OCI-LY1 (cell line): Measurements from ENCODE around the gene LRRC25.

ENCODE experiments used
- H2AFZ ChIP-seq: fragments of 200-600 bp; sonication (generic), shearing (Covaris generic); 2 replicates; pipeline ENCODE4 v1.6.0; 2014; ENCODE audit warnings: antibody characterized with exemption, mild to moderate bottlenecking, low read length
- H3F3A ChIP-seq: fragments of 200-600 bp; sonication (generic), shearing (Covaris generic); 2 replicates; pipeline ENCODE4 v1.6.0; 2014; ENCODE audit warnings: mild to moderate bottlenecking, antibody characterized with exemption, low read length, moderate library complexity; ENCODE audit not compliant: insufficient read depth
- H3K27ac ChIP-seq: fragments of 200-600 bp; sonication (generic); 2 replicates; pipeline ENCODE4 v1.5.1; 2014; ENCODE audit warnings: low read length, mixed run types, mild to moderate bottlenecking, low read depth; ENCODE audit not compliant: poor library complexity, severe bottlenecking
- H3K27me3 ChIP-seq: fragments of 200-600 bp; sonication (generic); 2 replicates; pipeline ENCODE4 v1.6.0; 2014; ENCODE audit warnings: antibody characterized with exemption, mild to moderate bottlenecking, low read length, moderate library complexity; ENCODE audit not compliant: insufficient read depth
- H3K36me3 ChIP-seq: fragments of 200-600 bp; sonication (generic); 2 replicates; pipeline ENCODE4 v1.6.1; 2014; ENCODE audit warnings: mild to moderate bottlenecking, antibody characterized with exemption, low read length, moderate library complexity, mixed read lengths; ENCODE audit not compliant: insufficient read depth
- H3K4me1 ChIP-seq: fragments of 200-600 bp; sonication (generic); 2 replicates; pipeline ENCODE4 v1.5.1; 2014; ENCODE audit warnings: mild to moderate bottlenecking, low read length, moderate library complexity; ENCODE audit not compliant: insufficient read depth, severe bottlenecking
- H3K4me2 ChIP-seq: fragments of 200-600 bp; sonication (generic), shearing (Covaris generic); 2 replicates; pipeline ENCODE4 v1.6.1; 2014; ENCODE audit warnings: low read length
- H3K4me3 ChIP-seq: fragments of 200-600 bp; sonication (generic); 2 replicates; pipeline ENCODE4 v1.5.1; 2014; ENCODE audit warnings: low read length, low read depth, mild to moderate bottlenecking, mixed read lengths; ENCODE audit not compliant: poor library complexity, severe bottlenecking
- H3K79me2 ChIP-seq: fragments of 200-600 bp; shearing (Covaris generic); 2 replicates; pipeline ENCODE4 v1.6.1; 2016; ENCODE audit warnings: mixed run types, low read length, mixed read lengths; ENCODE audit not compliant: insufficient read depth
- H3K9ac ChIP-seq: fragments of 200-600 bp; sonication (generic), shearing (Covaris generic); 2 replicates; pipeline ENCODE4 v1.6.1; 2014; ENCODE audit warnings: mild to moderate bottlenecking, low read length, mixed read lengths
- H3K9me2 ChIP-seq: fragments of 200-600 bp; sonication (generic), shearing (Covaris generic); 2 replicates; pipeline ENCODE4 v1.6.1; 2014; ENCODE audit warnings: low read depth, mild to moderate bottlenecking, low read length, mixed read lengths
- H3K9me3 ChIP-seq: fragments of 200-600 bp; shearing (Covaris generic); 2 replicates; pipeline ENCODE4 v1.6.1; 2014; ENCODE audit warnings: low read length, mixed read lengths
- H4K20me1 ChIP-seq: fragments of 200-600 bp; sonication (generic), shearing (Covaris generic); 2 replicates; pipeline ENCODE4 v1.6.0; 2016; ENCODE audit warnings: mild to moderate bottlenecking, low read length; ENCODE audit not compliant: insufficient read depth
- CTCF ChIP-seq: fragments of 200-600 bp; sonication (generic), shearing (Covaris generic); IDR thresholded peaks from 2 replicates; pipeline ENCODE4 v1.5.1; 2017; ENCODE audit warnings: mild to moderate bottlenecking, antibody characterized with exemption, low read length, moderate library complexity, mixed read lengths
- EZH2 ChIP-seq: fragments of 200-600 bp; sonication (generic), shearing (Covaris generic); IDR thresholded peaks from 2 replicates; pipeline ENCODE4 v1.8.0; 2017; ENCODE audit warnings: borderline replicate concordance, mixed run types, mild to moderate bottlenecking, antibody characterized with exemption, low read length, moderate library complexity, mixed read lengths

The LRRC25 gene

GRCh38 chr19:18417250-18418028 lies 20.0 kb upstream of the LRRC25 start:
- Histone ChIP-seq H3K9me3 (no peaks in the 10 kb centered on the region), H3K4me2 (peak overlapping the region; percentile 30; the same call in 1 of the 2 replicates), H3K79me2 (no peaks in the 10 kb centered on the region), H2AFZ (no peak overlapping the region), H4K20me1 (no peaks in the 10 kb centered on the region), H3K27me3 (no peaks in the 10 kb centered on the region; the same call in 1 of the 2 replicates), H3K9ac (no peak overlapping the region; the same call in 1 of the 2 replicates), H3K4me1 (peaks cover 39% of the 10 kb centered on the region), H3K36me3 (no peaks in the 10 kb centered on the region), H3K9me2 (no peaks in the 10 kb centered on the region), H3F3A (no peaks in the 10 kb centered on the region), H3K4me3 (peak overlapping the region; percentile 4), H3K27ac (no peak overlapping the region)
- TF ChIP-seq CTCF (no peak), EZH2 (no peak)

- no peaks in the 10 kb centered on the region for H3K9me3 ChIP-seq
- H2AFZ ChIP-seq: no peak overlapping the region
- peak overlapping the region; percentile 4 for H3K4me3 ChIP-seq
- H3K9ac ChIP-seq: no peak overlapping the region; the same call in 1 of the 2 replicates
- H3K36me3 ChIP-seq: no peaks in the 10 kb centered on the region
- H4K20me1 ChIP-seq: no peaks in the 10 kb centered on the region
- H3K79me2 ChIP-seq: no peaks in the 10 kb centered on the region
- no peaks in the 10 kb centered on the region; the same call in 1 of the 2 replicates for H3K27me3 ChIP-seq
- H3K9me2 ChIP-seq: no peaks in the 10 kb centered on the region
- H3K27ac ChIP-seq: no peak overlapping the region
- H3K4me1 ChIP-seq: peaks cover 32% of the 10 kb centered on the region
- TF ChIP-seq CTCF (no peak), EZH2 (no peak)
- peak overlapping the region; percentile 30; the same call in 1 of the 2 replicates for H3K4me2 ChIP-seq
- no peaks in the 10 kb centered on the region for H3F3A ChIP-seq
Observed at GRCh38 chr19:18416778-18417249, 19.4 kb upstream of the LRRC25 start.

GRCh38 chr19:18415178-18415867 lies 17.9 kb upstream of the LRRC25 start:
- no peak for TF ChIP-seq EZH2
- TF ChIP-seq CTCF: no peak
- no peaks in the 10 kb centered on the region; the same call in 1 of the 2 replicates for H3K27me3 ChIP-seq
- H3K4me1 ChIP-seq: peaks cover 28% of the 10 kb centered on the region
- H3K4me3 ChIP-seq: no peak overlapping the region
- no peaks in the 10 kb centered on the region for H3K9me3 ChIP-seq
- H2AFZ ChIP-seq: no peak overlapping the region
- H3K9ac ChIP-seq: no peak overlapping the region
- no peaks in the 10 kb centered on the region for H3K79me2 ChIP-seq
- no peaks in the 10 kb centered on the region for H3F3A ChIP-seq
- H4K20me1 ChIP-seq: no peaks in the 10 kb centered on the region
- H3K27ac ChIP-seq: no peak overlapping the region
- H3K9me2 ChIP-seq: no peaks in the 10 kb centered on the region
- no peaks in the 10 kb centered on the region for H3K36me3 ChIP-seq
- no peak overlapping the region for H3K4me2 ChIP-seq
